Loucy (cell line): Measurements from ENCODE around the gene ERVH48-1.
"Not testable (repeated sequence)": the region's sequence is repeated elsewhere in the genome, so short reads cannot be mapped to it uniquely, and the experiment has no call there.

Source experiments
- H2AFZ ChIP-seq: fragments of 200-600 bp; sonication (generic); 2 replicates; pipeline ENCODE4 v1.6.0; 2016; ENCODE audit warnings: antibody characterized with exemption, mild to moderate bottlenecking, low read length, moderate library complexity
- H3F3A ChIP-seq: fragments of 200-600 bp; 2 replicates; pipeline ENCODE4 v1.6.0; 2016; ENCODE audit warnings: antibody characterized with exemption, low read depth, mild to moderate bottlenecking
- H3K27me3 ChIP-seq: fragments of 200-600 bp; sonication (generic); 2 replicates; pipeline ENCODE4 v1.6.1; 2014; ENCODE audit warnings: low read length, mild to moderate bottlenecking; ENCODE audit not compliant: insufficient read depth, poor library complexity, severe bottlenecking
- H3K36me3 ChIP-seq: fragments of 200-600 bp; sonication (generic); 2 replicates; pipeline ENCODE4 v1.6.1; 2016; ENCODE audit warnings: low read length; ENCODE audit not compliant: insufficient read depth
- H3K4me1 ChIP-seq: fragments of 200-600 bp; sonication (generic); 2 replicates; pipeline ENCODE4 v1.5.1; 2014; ENCODE audit warnings: low read length, mild to moderate bottlenecking; ENCODE audit not compliant: insufficient read depth, poor library complexity, severe bottlenecking
- H3K4me2 ChIP-seq: fragments of 200-600 bp; sonication (generic); 2 replicates; pipeline ENCODE4 v1.6.0; 2014; ENCODE audit warnings: antibody characterized with exemption, low read length, low read depth, mild to moderate bottlenecking; ENCODE audit not compliant: poor library complexity, severe bottlenecking
- H3K4me3 ChIP-seq: fragments of 200-600 bp; sonication (generic); 2 replicates; pipeline ENCODE4 v1.5.1; 2014; ENCODE audit warnings: low read length, mild to moderate bottlenecking, mixed read lengths; ENCODE audit not compliant: poor library complexity, severe bottlenecking
- H3K79me2 ChIP-seq: fragments of 200-600 bp; sonication (generic); 2 replicates; pipeline ENCODE4 v1.6.1; 2014; ENCODE audit warnings: low read length; ENCODE audit not compliant: insufficient read depth
- H3K9ac ChIP-seq: fragments of 200-600 bp; sonication (generic); 2 replicates; pipeline ENCODE4 v1.6.0; 2014; ENCODE audit warnings: mild to moderate bottlenecking, low read depth, low read length, moderate library complexity; ENCODE audit not compliant: poor library complexity, severe bottlenecking
- H3K9me2 ChIP-seq: fragments of 200-600 bp; sonication (generic); replicated peaks from 2 replicates; pipeline ENCODE4 v1.6.1; 2016; ENCODE audit warnings: low read depth, low read length, mixed read lengths
- H3K9me3 ChIP-seq: fragments of 200-600 bp; sonication (generic); 2 replicates; pipeline ENCODE4 v1.6.1; 2014; ENCODE audit warnings: mild to moderate bottlenecking, antibody characterized with exemption, low read length, low read depth; ENCODE audit not compliant: insufficient read depth
- H4K20me1 ChIP-seq: fragments of 200-600 bp; sonication (generic); 2 replicates; pipeline ENCODE4 v1.6.0; 2014; ENCODE audit warnings: antibody characterized with exemption, low read length, mild to moderate bottlenecking; ENCODE audit not compliant: insufficient read depth, poor library complexity, severe bottlenecking
- CTCF ChIP-seq: fragments of 200-600 bp; sonication (generic); conservative IDR thresholded peaks from 2 replicates; pipeline ENCODE4 v1.5.1; 2014; ENCODE audit warnings: mild to moderate bottlenecking, antibody characterized with exemption, low read length
- EZH2phosphoT487 ChIP-seq: fragments of 200-600 bp; IDR thresholded peaks from 2 replicates; pipeline ENCODE4 v1.6.1; 2018; ENCODE audit warnings: antibody characterized with exemption, mild to moderate bottlenecking, moderate library complexity, borderline replicate concordance

The ERVH48-1 gene

GRCh38 chr21:42936360-42936759 is 10.9 kb upstream of the ERVH48-1 start:
- not testable (repeated sequence) for H3K9me3 ChIP-seq, H3K27me3 ChIP-seq, H3K9me2 ChIP-seq, H3K36me3 ChIP-seq, H3K9ac ChIP-seq, H2AFZ ChIP-seq, H3K4me3 ChIP-seq, H3K4me2 ChIP-seq, H3K79me2 ChIP-seq, H3K4me1 ChIP-seq, H4K20me1 ChIP-seq, H3F3A ChIP-seq

GRCh38 chr21:42933973-42934372 is 8.5 kb upstream of the ERVH48-1 start:
- H3K9me3 ChIP-seq, H4K20me1 ChIP-seq, H3K4me1 ChIP-seq, H3F3A ChIP-seq, H2AFZ ChIP-seq, H3K27me3 ChIP-seq, H3K4me2 ChIP-seq, H3K9me2 ChIP-seq, H3K36me3 ChIP-seq, H3K79me2 ChIP-seq, H3K9ac ChIP-seq, H3K4me3 ChIP-seq: not testable (repeated sequence)

- H2AFZ ChIP-seq, H3F3A ChIP-seq, H3K9me2 ChIP-seq, H3K79me2 ChIP-seq, H3K9ac ChIP-seq, H3K4me3 ChIP-seq, H3K4me1 ChIP-seq, H4K20me1 ChIP-seq, H3K4me2 ChIP-seq, H3K9me3 ChIP-seq, H3K36me3 ChIP-seq, H3K27me3 ChIP-seq: not testable (repeated sequence)
Observed at GRCh38 chr21:42933137-42933970, 7.9 kb upstream of the ERVH48-1 start.

- not testable (repeated sequence) for H3K4me1 ChIP-seq, H3K36me3 ChIP-seq, H3F3A ChIP-seq, H3K9me3 ChIP-seq, H2AFZ ChIP-seq, H4K20me1 ChIP-seq, H3K4me3 ChIP-seq, H3K4me2 ChIP-seq, H3K27me3 ChIP-seq, H3K9me2 ChIP-seq, H3K9ac ChIP-seq, H3K79me2 ChIP-seq
Observed at GRCh38 chr21:42932378-42933136, 7.1 kb upstream of the ERVH48-1 start.

- H3K4me3 ChIP-seq: no peak overlapping the region
- no peak overlapping the region for H3K4me2 ChIP-seq
- no peak overlapping the region for H2AFZ ChIP-seq
- H3K9me3 ChIP-seq: no peaks in the 10 kb centered on the region
- no peaks in the 10 kb centered on the region for H3F3A ChIP-seq
- no peaks in the 10 kb centered on the region for H3K9me2 ChIP-seq
- no peaks in the 10 kb centered on the region for H4K20me1 ChIP-seq
- H3K27me3 ChIP-seq: no peaks in the 10 kb centered on the region
- no peaks in the 10 kb centered on the region for H3K36me3 ChIP-seq
- H3K79me2 ChIP-seq: no peaks in the 10 kb centered on the region
- no peaks in the 10 kb centered on the region for H3K4me1 ChIP-seq
- no peak for TF ChIP-seq CTCF
- no peak for TF ChIP-seq EZH2phosphoT487
- H3K9ac ChIP-seq: no peak overlapping the region
Observed at GRCh38 chr21:42931560-42932235, 6.3 kb upstream of the ERVH48-1 start.
